ENCODE measurements around the gene SPOUT1.
A peak's percentile ranks its signal among the peaks of the same experiment; 100 is the strongest.
"Not testable (repeated sequence)": the region's sequence is repeated elsewhere in the genome, so short reads cannot be mapped to it uniquely, and the experiment has no call there.

Gene SPOUT1, protein sequence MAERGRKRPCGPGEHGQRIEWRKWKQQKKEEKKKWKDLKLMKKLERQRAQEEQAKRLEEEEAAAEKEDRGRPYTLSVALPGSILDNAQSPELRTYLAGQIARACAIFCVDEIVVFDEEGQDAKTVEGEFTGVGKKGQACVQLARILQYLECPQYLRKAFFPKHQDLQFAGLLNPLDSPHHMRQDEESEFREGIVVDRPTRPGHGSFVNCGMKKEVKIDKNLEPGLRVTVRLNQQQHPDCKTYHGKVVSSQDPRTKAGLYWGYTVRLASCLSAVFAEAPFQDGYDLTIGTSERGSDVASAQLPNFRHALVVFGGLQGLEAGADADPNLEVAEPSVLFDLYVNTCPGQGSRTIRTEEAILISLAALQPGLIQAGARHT

DNA sequence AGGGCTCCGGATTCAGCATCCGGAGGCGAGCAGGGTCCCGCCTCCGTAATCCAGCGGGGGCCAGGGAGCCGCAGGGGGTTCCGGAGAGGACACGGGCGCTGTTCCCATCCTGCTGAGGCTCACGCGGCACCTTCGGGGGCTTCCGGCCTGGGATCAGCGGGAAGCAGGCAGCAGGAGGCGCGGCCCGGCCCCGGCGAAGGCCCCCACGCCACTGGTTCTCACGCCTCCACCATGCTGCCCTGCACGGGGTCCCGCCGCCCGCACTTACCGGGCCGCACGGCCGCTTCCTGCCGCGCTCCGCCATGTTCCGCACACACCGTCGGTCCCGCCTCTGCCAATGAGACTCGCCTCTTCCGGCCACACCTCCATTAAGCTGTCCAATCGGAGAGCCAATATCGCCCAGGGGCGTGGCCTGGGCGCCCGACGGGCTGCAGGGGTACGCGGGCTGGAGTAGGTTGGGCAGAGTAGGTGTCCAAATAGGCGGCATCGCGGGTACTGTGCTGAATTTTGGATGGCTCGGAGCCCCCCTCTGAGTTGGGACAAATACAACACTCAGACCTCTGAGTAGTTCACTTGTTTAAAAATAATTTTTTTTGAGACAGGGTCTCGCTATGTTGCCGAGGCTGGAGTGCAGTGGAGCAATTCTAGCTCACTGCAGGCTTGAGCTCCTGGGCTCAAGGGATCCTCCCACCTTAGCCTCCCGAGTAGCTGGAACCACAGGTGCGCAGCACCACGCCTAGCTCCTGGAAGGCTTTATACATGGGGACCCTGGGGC is at the start of gene SPOUT1:
TSS of gene SPOUT1 (minus strand) at position 318 of the 775 bp plus-strand sequence. CDS start at position 304, 14 bp downstream.
- peak; percentile 95 for DNase-seq

DNA sequence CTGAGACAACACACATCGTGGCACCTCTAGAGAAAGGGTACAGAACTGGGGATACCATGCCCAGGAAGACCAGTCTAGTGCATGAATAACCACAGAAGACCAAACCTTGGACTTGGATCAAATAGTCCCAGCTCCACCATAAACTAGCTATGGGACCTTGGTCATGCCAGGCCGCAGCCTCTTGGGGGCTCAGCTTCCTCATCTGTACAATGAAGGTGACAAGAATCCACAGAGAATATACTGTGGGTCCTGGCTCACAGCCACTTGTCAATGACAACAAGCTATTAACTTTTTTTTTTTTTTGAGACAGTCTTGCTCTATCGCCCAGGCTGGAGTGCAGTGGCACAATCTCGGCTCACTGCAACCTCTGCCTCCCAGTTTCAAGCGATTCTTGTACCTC is 48.3 kb upstream of the SPOUT1 start:
- no peak for DNase-seq

DNA sequence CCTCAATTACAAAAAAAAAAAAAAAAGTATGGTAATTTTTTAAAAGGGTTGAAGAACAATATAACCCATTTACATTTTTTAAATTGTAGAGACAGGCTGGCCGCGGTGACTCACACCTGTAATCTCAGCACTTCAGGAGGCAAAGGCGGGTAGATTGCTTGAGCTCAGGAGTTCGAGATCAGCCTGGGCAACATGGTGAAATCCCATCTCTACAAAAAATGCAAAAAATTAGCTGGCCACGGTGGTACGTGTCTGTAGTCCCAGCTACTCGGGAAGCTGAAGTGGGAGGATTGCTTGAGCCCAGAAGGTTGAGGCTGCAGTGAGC is 41.3 kb upstream of the SPOUT1 start:
- not testable (repeated sequence) for DNase-seq

DNA sequence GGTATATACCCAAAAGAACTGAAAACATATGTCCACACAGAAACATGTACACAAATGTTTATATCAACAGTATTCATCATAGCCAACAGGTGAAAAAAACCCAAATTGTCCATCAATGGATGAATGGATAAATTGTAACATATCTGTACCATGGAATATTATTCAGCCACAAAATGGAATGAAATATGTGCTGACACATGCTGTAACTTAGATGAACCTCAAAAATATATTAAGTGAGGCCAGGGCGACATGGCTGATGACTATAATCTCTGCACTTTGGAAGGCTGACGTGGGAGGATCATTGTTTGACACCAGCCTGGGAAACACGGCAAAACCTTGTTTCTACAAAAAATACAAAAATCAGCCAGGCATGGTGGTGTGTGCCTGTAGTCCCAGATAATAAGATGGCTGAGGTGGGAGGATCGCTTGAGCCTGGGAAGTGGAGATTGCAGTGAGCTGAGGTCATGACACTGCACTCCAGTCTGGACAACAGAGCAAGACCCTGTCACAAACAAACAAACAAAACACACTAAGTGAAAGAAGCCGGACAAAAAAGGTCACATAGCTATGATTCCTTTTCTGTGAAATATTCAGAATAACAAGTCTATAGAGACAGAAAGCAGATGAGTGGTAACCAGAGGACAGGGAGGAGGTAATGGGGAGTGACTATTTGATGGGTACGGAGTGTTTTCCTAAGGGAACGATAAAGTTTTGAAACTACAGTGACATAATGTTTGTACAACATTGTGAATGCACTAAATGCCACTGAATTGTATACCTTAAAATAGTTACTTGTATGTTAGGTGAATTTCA is 40.7 kb upstream of the SPOUT1 start:
- DNase-seq: no peak

DNA sequence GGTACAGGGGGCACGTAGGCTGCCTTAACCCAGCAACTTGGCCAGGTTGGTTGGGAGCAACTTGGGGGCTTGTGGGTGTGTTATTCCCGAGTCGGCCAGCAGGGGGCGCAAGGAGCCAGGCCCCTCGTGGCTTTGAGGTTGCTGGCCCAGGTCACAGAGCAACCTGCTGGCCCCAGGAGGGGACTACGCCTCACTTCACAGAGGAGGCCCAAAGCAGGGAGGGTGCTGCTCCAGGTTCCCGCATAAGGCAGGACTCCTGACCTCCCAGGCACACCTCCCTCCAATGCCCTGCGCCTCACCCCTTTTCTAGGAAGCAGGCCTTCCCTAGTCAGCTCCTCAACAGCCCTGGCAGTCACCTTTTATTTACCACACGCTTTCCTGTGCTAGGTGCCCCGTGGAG is 34.1 kb upstream of the SPOUT1 start:
- DNase-seq: peak; percentile 75

DNA sequence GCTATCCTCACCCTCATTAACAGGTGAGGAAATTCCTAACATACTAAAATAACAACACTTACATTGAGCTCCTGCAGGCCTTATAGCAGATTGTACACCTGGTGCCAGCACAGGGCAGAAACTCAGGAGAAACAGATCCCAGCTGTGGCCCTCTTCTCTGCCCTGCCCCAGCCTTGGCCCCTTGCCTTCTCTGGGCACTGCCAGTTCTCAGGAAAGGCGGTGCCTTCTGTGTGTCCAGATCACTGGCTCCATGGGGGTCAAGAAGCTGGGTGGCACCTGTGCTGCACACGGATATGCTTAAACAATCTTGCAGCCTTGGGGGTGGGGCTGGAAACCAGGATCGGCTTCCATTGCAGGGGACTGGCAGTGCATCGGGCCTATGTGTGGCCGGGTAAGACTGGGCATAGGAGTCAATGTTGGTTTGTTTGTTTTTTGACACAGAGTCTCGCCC is 32.8 kb upstream of the SPOUT1 start:
- no peak for DNase-seq

DNA sequence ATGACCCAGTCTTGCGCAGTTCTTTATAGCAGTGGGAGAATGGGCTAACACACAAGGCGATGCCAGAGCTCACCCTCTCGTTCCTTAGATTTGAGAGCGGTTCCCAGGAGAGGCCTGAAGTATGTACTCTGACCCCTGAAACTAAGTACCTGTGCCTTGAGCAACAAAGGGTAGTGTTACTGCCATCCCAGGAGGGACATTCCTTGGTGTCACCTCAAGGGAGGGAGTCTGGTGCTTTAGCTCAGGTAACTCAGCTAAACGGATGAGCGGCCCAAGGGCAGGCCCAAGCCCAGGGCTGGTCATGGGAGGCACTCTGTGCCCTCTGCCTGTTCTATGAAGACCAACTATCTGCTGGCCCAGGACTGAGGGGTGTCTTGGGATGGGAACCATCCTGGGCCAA is 31.9 kb upstream of the SPOUT1 start:
- DNase-seq: no peak

DNA sequence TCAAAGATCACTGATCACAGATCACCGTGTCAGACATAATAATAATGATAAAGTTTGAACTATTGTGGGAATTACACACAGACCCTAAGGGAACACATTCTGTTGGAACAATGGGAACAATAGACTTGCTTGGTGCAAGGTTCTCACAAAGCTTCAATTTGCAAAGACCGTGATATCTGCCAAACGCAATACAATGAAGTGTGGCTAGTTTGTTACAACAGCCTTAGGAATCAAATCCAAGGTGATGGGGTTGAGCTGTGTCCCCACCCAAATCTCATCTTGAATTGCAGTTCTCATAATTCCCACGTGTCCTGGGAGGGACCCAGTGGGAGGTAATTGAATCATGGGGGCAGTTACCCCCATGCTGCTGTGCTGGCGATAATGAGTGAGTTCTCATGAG is 31.3 kb upstream of the SPOUT1 start:
- no peak for DNase-seq

DNA sequence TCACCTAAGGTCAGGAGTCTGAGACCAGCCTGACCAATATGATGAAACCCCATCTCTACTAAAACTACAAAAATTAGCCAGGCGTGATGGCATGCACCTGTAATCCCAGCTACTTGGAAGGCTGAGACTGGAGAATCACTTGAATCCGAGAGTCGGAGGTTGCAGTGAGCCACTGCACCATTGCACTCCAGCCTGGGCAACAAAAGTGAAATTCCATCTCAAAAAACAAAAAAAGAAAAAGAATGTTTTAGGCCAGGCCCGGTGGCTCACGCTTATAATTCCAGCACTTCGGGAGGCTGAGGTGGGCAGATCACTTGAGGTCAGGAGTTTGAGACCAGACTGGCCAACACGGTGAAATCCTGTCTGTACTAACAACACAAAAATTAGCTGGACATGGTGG is 28.9 kb upstream of the SPOUT1 start:
- not testable (repeated sequence) for DNase-seq

DNA sequence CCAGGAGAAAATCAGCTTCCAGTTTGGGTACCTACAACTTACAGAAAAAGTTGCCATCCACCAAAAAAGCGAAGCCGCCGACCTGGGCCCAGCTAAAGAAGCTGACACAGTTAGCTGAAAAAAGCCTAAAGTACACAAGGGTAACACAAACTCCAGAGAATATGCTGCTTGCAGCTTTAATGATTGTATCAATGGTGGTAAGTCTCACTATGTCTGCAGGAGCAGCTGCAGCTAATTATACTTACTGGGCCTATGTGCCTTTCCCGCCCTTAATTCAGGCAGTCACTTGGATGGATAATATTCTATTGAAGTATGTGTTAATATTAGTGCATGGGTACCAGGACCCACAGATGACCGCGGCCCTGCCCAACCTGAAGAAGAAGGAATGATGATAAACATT is 24.9 kb upstream of the SPOUT1 start:
- DNase-seq: not testable (repeated sequence)

DNA sequence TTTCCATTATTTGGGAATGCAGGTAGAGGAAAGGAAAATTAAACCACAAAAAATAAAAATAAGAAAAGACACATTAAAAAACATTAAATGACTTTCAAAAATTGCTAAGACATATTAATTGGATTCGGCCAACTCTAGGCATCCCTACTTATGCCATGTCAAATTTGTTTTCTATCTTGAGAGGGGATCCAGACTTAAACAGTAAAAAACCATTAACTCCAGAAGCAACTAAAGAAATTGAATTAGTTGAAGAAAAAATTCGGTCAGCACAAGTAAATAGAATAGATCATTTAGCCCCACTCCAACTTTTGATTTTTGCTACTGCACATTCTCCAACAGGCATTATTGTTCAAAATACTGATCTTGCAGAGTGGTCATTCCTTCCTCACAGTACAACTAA is 23.1 kb upstream of the SPOUT1 start:
- not testable (repeated sequence) for DNase-seq

DNA sequence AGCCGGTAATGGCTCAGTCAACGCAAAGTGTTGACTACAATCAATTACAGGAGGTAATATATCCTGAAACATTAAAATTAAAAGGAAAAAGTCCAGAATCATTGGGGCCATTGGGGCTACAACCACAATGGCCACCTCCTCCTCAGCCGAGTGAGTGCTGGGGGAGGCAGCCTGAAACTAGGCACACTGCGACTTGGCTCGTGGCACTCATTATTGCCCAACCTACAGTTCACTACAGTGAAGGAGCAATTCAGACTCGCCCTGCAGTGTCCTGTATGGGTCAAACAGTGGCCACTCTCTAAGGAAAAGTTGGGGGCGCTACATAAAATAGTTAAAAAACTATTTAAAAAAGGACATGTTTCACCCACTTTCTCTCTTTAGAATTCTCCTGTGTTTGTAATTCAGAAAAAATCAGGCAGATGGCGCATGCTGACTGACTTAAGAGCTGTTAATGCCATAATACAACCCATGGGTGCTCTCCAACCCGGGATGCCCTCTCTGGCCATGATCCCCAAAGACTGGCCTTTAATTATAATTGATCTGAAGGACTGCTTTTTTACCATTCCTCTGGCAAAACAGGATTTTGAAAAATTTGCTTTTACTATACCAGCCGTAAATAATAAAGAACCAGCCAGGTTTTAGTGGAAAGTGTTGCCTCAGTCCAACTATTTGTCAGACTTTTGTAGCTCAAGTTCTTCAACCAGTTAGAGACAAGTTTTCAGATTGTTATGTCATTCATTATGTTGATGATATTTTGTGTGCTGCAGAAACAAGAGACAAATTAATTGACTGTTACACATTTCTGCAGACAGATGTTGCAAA is 22.4 kb upstream of the SPOUT1 start:
- DNase-seq: peak; percentile 57

DNA sequence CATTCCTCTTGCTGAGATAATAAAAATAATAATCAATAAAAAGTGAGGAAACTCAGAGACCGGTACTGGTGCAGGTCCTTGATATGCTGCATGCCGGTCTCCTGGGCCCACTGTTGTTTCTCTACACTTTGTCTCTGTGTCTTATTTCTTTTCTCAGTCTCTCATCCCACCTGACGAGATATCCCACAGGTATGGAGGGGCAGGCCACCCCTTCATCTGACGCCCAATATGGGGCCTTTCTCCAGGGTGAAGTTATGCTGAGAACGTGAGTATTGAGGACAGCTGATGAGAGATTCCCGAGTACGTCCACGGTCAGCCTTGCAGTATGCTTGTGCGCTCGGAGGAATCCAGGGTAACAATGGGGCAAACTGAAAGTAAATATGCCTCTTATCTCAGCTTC is 21.4 kb upstream of the SPOUT1 start:
- DNase-seq: not testable (repeated sequence)

DNA sequence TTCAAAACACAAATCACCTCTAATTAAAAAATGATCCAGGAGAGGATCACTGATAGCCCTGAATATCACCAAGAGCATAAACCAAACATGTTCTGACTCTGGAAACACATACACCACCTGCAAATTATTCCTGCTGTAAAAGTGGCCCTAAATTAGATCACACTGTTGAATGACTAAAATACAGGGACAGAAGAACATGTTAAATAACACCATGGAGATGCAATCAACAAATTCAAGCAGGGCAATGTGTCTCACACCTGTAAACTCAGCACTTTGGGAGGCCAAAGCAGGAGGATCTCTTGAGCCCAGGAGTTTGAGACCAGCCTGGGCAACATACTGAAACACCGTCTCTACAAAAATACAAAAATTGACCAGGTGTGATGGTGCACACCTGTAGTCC is 18.2 kb upstream of the SPOUT1 start:
- no peak for DNase-seq

DNA sequence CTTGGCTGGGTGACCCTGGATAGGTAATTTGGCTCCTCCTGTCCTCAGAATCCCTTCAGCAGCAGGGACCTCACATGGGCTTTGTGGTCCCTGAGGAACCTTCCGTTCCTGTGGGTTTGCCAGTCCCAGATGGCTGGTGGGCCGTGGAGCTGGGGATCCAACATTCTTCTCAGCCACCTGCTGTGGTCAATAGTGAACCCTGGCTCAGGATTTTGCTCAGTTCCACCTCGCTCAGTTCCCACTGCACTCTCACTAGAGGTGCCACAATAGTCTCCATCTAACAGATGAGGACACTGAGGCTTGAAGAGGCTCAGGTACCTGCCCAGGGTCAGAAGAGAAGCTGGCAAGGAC is 17.1 kb upstream of the SPOUT1 start:
- no peak for DNase-seq

DNA sequence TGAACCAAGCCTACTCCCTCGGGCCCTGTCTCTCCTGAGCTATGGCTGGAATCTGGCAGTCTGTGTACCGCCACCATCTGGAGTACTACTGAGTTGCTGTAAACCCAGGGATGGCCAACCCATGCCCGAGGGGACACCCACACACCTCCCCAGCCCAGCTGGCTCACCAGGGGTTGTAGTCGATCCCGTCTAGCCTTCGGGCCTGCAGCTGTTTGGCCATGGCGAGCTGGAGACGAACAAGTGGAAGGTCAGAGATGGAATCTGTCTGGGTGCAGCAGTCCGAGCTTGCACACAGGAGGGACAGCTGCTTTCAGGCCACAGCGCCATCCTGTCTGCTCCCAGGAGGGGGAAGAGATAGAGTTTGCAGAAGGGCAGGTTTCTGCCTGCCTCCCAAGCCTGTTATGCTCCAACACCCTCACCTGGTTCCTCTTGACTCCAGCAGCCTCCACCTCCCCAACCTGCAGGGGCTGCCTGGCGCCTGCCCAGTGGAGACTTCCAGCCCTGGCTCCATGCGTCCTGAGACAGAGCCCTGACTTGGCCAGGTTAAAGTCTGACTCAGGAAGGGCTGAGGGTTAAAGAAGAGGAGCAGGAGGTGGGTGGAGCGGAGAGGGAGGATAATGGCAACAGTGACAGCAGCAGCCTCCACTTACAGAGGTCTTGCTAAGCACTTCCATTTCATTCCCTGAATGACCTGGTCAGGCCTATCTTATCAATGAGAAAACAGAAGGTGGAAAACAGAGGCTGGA is 15.8 kb upstream of the SPOUT1 start:
- no peak for DNase-seq

DNA sequence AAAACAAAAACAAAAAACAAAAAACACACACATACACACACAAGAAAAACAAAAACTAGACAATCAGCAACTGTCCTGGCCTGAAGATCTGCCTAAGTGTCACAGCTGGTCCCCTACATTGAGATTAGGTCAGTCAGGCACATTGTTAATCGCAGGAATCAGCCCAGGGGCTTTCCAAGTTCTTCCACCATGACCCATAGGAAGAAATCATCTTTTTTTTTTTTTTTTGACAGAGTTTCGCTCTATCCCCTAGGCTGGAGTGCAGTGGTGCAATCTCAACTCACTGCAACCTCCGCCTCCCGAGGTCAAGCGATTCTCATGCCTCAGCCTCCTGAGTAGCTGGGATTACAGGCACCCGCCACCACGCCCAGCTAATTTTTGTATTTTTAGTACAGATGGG is 13.6 kb upstream of the SPOUT1 start:
- not testable (repeated sequence) for DNase-seq

DNA sequence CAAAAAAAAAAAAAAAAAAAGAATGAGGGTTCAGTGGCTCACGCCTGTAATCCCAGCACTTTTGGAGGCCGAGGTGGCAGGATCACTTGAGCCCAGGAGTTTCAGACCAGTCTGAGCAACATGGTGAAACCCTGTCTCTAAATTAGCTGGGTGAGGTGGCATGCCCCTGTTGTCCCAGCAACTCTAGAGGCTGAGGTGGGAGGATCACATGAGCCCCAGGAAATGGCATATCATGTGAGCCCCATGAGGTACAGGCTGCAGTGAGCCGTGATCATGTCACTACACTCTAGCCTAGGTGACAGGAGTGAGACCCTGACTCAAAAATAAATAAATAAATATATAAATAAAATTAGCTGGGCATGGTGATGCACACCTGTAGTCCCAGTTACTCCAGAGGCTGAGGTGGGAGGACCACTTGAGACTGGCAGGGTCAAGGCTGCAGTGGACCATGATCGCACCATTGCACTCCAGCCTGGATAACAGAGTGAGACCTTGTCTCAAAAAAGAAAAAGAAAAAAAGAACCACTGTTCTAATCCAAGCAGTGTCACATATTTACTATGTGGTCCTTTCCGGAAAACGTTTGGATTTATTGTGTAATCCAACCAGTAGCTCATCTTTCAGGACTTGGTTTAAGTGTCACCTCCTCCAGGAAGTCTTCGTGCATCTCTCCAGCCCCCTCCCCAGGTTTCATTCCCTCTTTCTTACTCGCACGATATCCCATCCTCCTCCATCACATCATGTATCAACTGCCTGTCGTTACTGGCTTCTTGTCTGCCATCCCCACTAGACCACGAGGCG is 12.3 kb upstream of the SPOUT1 start:
- no peak for DNase-seq

DNA sequence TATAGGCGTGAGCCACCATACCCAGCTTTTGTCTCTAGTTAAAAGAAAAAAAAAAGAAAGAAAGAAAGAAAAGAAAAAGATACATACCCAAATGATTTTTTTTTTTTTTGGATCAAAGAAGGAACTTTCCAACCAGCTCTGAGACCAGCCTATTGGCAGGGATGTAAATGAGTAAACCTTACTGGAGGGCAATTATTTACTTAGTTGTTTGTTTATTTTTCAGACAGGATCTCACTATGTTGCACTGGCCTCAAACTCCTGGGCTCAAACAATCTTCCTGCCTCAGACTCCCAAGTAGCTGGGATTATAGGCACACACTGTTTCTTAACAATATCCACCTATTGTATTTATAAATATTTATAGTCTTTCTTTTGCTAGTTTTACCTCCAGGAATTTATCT is 10.9 kb upstream of the SPOUT1 start:
- no peak for DNase-seq

DNA sequence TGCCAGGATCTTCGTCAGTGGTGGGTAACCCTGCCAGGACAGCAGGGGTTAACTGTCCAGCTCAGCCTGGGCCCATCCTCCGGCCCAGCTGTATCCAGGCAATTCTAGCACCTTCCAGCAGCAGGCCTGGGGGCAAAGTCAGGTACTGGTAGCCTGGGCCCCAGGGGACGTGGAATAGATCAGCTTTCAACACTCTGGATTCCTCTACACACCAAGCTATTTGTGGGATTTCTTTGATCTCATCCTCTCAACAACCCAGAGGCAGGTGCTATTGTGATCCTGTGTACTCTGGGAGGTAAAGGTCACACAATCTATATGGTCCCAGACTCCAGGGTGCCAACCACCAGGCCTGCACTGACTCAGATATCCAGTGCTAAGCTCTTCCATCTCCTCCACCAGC is 8.7 kb upstream of the SPOUT1 start:
- DNase-seq: no peak

DNA sequence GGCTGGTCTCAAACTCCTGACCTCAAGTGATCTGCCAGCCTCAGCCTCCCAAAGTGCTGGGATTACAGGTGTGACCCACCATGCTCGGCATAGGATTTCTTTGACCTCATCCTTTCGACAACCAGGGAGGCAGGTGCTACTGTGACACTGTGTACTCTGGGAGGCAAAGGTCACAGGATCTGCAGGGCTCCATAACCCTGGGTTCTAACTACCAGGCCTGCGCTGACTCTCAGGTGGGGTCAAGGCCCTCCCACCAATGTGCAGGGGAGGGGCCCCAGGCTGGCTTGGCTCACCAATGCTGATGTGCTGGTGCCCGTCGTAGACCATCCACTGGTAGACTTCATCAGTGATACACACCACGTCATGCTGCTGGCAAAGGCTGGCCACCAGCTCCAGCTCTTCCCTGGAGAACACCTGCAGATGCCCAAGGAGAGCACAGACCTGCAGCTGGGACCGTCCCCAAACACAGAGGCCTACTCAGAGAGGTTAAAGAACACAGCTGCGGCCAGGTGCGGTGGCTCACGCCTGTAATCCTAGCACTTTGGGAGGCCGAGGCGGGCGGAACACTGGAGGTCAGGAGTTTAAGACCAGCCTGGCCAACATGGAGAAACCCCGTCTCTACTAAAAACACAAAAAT is 7.0 kb upstream of the SPOUT1 start:
- DNase-seq: no peak
